HCT116 (cell line): ENCODE data around the gene ORC6.

Experiments used
- CTCF ChIP-seq, 3 experiments: fragments of 200-600 bp in 1 of 3; sonication (generic) in 1 of 3; IDR thresholded peaks in 2 of 3; conservative IDR thresholded peaks in 1 of 3; 2 replicates each; pipeline ENCODE4 v1.5.1; 2012 to 2017; ENCODE audit warnings: low read depth in 2 of 3, low read length in 2 of 3, antibody characterized with exemption in 1 of 3, borderline replicate concordance in 1 of 3, control low read depth in 1 of 3, mild to moderate bottlenecking in 1 of 3, mixed read lengths in 1 of 3, mixed run types in 1 of 3, moderate library complexity in 1 of 3; ENCODE audit not compliant: insufficient read depth in 1 of 3
- EZH2 ChIP-seq: fragments of 200-600 bp; sonication (generic); IDR thresholded peaks from 2 replicates; pipeline ENCODE4 v1.6.1; 2017; ENCODE audit warnings: antibody characterized with exemption, mixed run types
- JUND ChIP-seq: IDR thresholded peaks from 2 replicates; pipeline ENCODE4 v1.6.1; 2012
- MAX ChIP-seq: IDR thresholded peaks from 2 replicates; pipeline ENCODE4 v1.6.1; 2012
- POLR2A ChIP-seq: IDR thresholded peaks from 2 replicates; pipeline ENCODE4 v1.7.0; 2011; ENCODE audit warnings: borderline replicate concordance; ENCODE audit not compliant: insufficient read depth, insufficient read length; ENCODE audit errors: extremely low read depth
- ZNF274 ChIP-seq: fragments of 200-500 bp; sonication (Bioruptor generic); IDR thresholded peaks from 2 replicates; pipeline ENCODE4 v1.6.1; 2014; ENCODE audit warnings: mild to moderate bottlenecking, low read depth, low read length, inconsistent platforms

GRCh38 chr16:46733319-46733830, 43.9 kb downstream of the ORC6 start:
- no peak for TF ChIP-seq CTCF (IDR thresholded peaks at IDR 0.05 in 2 of 3, conservative IDR thresholded peaks at IDR 0.05 in 1 of 3; ENCODE audit: borderline replicate concordance in 1 of 3, insufficient read depth in 1 of 3, low read depth in 2 of 3, low read length in 2 of 3)
- no peak for TF ChIP-seq JUND
- no peak for TF ChIP-seq POLR2A
- TF ChIP-seq ZNF274: no peak
- TF ChIP-seq MAX: no peak
- no peak for TF ChIP-seq EZH2
